Cardiac muscle cell (in vitro differentiated cells and primary cell): Measurements from ENCODE around the gene DGKA. TPM values are rescaled to one million over a fixed set of nuclear protein-coding genes. Genes with fewer than 3 reads are reported as not detected.

Experiments
- DNase-seq, 2 donors: peaks; one replicate each; pipeline versions ENCODE4 v3.0.0 to v3.0.0-alpha.2; 2010 to 2017; ENCODE audit warnings: low read depth in 1 of 2, low spot score in 1 of 2
- H3K27ac ChIP-seq: fragments of 200-600 bp; sonication (generic); 2 replicates; pipeline ENCODE4 v1.5.1; 2016
- H3K27me3 ChIP-seq: fragments of 200-600 bp; sonication (generic); 2 replicates; pipeline ENCODE4 v1.6.0; 2016; ENCODE audit warnings: control low read depth
- H3K36me3 ChIP-seq: fragments of 200-600 bp; sonication (generic); 2 replicates; pipeline ENCODE4 v1.5.1; 2016; ENCODE audit warnings: control low read depth
- H3K4me1 ChIP-seq: fragments of 200-600 bp; sonication (generic); 2 replicates; pipeline ENCODE4 v1.8.1; 2017; ENCODE audit warnings: low read depth, mild to moderate bottlenecking, mixed run types
- H3K4me3 ChIP-seq: fragments of 200-600 bp; sonication (generic); 2 replicates; pipeline ENCODE4 v1.5.1; 2016; ENCODE audit warnings: mild to moderate bottlenecking
- H3K9me3 ChIP-seq: fragments of 200-600 bp; sonication (generic); 2 replicates; pipeline ENCODE4 v1.5.1; 2017; ENCODE audit warnings: low read depth, mild to moderate bottlenecking, control low read depth
- polyA plus RNA-seq: library from polyadenylated mRNA; unstranded; fragments of >200 nt; fragmentation: Nextera tagmentation; extraction: Ambion mirVana; gene quantifications from 2 replicates; pipeline ENCODE4 v1.2.1, GENCODE V29; 2016
- total RNA-seq: library from RNA; depleted of rRNA; stranded (reverse); fragments of >200 nt; gene quantifications from 2 replicates; pipeline ENCODE4 v1.2.3, GENCODE V29; 2016
- TF ChIP-seq, protein P1 (sequence below): IDR thresholded peaks from 2 replicates; pipeline ENCODE4 v1.5.1; 2012; ENCODE audit warnings: low read depth, mild to moderate bottlenecking, low read length

Gene DGKA
- total and polyA plus RNA-seq, 2 experiments from 2014 or later: 28.6 to 34.4 TPM

DNA sequence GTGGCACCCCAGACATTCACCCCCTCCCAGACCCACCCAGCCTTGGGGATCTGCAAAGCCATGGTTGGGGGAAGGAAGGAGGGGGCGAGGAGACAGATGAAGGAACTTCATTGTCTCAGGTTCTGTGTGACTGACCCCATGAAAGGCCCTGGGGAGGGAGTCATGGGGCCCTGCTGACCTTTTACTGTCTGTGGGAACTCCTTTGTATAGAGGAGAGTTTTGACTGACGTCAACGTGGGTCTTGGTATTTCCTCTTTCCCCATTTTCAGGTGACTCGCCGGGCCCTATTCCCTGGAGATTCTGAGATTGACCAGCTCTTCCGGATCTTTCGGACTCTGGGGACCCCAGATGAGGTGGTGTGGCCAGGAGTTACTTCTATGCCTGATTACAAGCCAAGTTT, 39.8 kb downstream of the DGKA start:
- no peaks in the 10 kb centered on the region for H3K36me3 ChIP-seq
- TF ChIP-seq, protein P1, sequence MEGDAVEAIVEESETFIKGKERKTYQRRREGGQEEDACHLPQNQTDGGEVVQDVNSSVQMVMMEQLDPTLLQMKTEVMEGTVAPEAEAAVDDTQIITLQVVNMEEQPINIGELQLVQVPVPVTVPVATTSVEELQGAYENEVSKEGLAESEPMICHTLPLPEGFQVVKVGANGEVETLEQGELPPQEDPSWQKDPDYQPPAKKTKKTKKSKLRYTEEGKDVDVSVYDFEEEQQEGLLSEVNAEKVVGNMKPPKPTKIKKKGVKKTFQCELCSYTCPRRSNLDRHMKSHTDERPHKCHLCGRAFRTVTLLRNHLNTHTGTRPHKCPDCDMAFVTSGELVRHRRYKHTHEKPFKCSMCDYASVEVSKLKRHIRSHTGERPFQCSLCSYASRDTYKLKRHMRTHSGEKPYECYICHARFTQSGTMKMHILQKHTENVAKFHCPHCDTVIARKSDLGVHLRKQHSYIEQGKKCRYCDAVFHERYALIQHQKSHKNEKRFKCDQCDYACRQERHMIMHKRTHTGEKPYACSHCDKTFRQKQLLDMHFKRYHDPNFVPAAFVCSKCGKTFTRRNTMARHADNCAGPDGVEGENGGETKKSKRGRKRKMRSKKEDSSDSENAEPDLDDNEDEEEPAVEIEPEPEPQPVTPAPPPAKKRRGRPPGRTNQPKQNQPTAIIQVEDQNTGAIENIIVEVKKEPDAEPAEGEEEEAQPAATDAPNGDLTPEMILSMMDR: no peak
- peak in 1 of 2 donors; percentile 48 for DNase-seq
- no peaks in the 10 kb centered on the region for H3K9me3 ChIP-seq
- H3K4me1 ChIP-seq: peaks cover 11% of the 10 kb centered on the region
- H3K27me3 ChIP-seq: no peaks in the 10 kb centered on the region
- H3K4me3 ChIP-seq: no peak overlapping the region
- H3K27ac ChIP-seq: no peak overlapping the region

DNA sequence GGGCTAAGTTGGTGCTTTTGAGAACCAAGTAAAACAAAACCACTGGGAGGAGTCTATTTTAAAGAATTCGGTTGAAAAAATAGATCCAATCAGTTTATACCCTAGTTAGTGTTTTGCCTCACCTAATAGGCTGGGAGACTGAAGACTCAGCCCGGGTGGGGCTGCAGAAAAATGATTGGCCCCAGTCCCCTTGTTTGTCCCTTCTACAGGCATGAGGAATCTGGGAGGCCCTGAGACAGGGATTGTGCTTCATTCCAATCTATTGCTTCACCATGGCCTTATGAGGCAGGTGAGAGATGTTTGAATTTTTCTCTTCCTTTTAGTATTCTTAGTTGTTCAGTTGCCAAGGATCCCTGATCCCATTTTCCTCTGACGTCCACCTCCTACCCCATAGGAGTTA, 41.1 kb downstream of the DGKA start:
- H3K36me3 ChIP-seq: no peaks in the 10 kb centered on the region
- peak in 1 of 2 donors; percentile 45 for DNase-seq
- H3K9me3 ChIP-seq: no peaks in the 10 kb centered on the region
- H3K4me1 ChIP-seq: peaks cover 10% of the 10 kb centered on the region
- H3K27me3 ChIP-seq: no peaks in the 10 kb centered on the region
- TF ChIP-seq, protein P1: no peak
- H3K27ac ChIP-seq: peak overlapping the region; percentile 97
- H3K4me3 ChIP-seq: no peak overlapping the region

DNA sequence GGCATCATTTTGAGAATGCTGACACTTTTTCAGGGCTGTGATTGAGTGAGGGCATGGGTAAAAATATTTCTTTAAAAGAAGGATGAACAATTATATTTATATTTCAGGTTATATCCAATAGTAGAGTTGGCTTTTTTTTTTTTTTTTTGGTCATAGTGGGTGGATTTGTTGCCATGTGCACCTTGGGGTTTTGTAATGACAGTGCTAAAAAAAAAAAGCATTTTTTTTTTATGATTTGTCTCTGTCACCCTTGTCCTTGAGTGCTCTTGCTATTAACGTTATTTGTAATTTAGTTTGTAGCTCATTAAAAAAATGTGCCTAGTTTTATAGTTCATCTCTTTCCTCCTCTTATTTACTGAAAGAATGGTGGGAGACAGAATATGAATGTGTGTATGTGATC, 41.5 kb downstream of the DGKA start:
- no peak for DNase-seq
- TF ChIP-seq, protein P1: no peak
- H3K4me3 ChIP-seq: peak overlapping the region; percentile 59
- peak overlapping the region; percentile 97 for H3K27ac ChIP-seq
- peaks cover 10% of the 10 kb centered on the region for H3K4me1 ChIP-seq
- H3K27me3 ChIP-seq: no peaks in the 10 kb centered on the region
- H3K36me3 ChIP-seq: no peaks in the 10 kb centered on the region
- no peaks in the 10 kb centered on the region for H3K9me3 ChIP-seq

DNA sequence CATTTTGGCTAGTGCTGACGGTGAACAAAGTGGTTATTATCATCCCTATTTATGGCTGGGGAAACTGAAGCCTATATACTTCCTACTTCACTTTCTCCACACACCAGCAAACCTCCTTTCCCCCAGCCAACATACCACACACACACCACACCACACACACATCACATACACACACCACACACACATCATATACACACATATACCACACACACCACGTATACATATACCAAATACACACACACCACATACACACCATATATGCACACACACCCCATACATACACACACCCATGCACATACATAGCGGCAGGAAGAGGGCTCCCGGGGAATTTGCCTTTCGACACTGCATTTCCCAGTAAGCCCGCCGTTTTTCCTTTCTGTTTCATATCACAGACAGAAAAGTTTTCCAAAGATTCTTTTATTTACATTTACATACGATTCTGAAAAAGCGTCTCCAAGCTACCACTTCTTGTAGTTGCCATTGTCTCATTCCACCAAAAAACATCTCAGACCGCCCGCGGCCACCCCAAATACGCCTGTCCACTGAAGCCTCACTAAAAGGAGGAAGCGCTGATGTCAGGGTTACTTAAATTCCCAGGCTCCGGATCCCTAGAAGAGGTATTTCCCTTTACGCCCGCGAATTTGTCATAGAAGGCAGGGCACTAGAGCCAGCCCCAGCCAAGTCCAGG, 42.1 kb downstream of the DGKA start:
- H3K4me1 ChIP-seq: peaks cover 10% of the 10 kb centered on the region
- no peaks in the 10 kb centered on the region for H3K27me3 ChIP-seq
- H3K4me3 ChIP-seq: peak overlapping the region; percentile 59
- TF ChIP-seq, protein P1: no peak
- no peak for DNase-seq
- no peaks in the 10 kb centered on the region for H3K9me3 ChIP-seq
- no peaks in the 10 kb centered on the region for H3K36me3 ChIP-seq
- H3K27ac ChIP-seq: peak overlapping the region; percentile 97

DNA sequence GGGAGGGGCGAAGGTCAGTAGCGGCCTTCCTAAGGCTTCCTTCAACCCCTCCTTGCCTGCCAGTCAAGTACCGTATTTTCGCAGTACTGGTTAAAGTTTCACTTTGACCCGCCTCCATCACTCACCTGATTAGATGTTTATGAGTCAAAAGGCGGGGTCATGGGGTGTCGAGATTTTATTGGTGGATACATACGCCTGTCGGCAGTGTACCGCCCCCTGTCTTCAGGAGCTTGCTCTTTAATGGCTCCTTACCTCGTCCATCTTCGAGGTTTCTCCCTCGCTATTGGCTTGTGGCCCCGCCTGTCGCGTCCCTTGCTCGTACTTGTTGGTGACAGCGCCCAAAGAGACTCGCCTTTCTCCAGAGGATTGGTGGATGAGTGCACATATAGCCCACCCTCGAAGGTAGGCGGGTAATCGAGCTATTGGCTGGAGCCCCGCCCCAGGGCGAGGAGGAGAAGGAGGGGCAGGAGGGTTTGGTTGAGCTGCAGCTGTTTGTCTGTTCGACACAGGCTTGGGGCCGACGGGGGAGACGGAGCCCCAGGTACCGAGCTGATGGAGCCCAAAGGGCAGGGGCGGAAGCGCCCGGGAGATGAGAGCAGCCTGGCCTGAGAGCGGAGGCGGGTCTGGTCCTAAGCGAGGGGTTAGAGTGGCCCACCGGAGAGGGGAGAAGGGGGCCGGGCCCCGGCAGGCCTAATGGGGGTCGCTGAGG, 42.8 kb downstream of the DGKA start, which contains the start of gene RAB5B:
Gene RAB5B, plus strand, starts transcription at position 480 of the 709 bp plus-strand sequence. CDS start 12,883 bp downstream, outside the sequence.
- TF ChIP-seq, protein P1: no peak
- no peaks in the 10 kb centered on the region for H3K9me3 ChIP-seq
- peak; percentile 100 for DNase-seq

More for the DNA sequence above, 42.8 kb downstream of the DGKA start, which contains the start of gene RAB5B:
- Histone ChIP-seq H3K36me3 (no peaks in the 10 kb centered on the region), H3K4me1 (peaks cover 10% of the 10 kb centered on the region), H3K27me3 (no peaks in the 10 kb centered on the region), H3K4me3 (peak within 1 kb of the TSS; percentile 95), H3K27ac (peak within 1 kb of the TSS; percentile 98)
